HCT116 (cell line): Measurements from ENCODE around the gene NR4A1. TPM values are rescaled to one million over a fixed set of nuclear protein-coding genes. Genes with fewer than 3 reads are reported as not detected.

Experiments used
- ATAC-seq: fragments of 200-7000 bp; cut with Tn5 transposase; 2 replicates; pipeline ENCODE4 v1.9.1; 2020; ENCODE audit warnings: mild to moderate bottlenecking, moderate library complexity
- BruUV-seq: library from RNA; stranded (reverse); fragments of 400-500 nt; replicated peaks from 2 replicates; lab custom pipeline; 2021; lab: Mats Ljungman, UMichigan
- CTCF ChIA-PET: fragments of 300-600 bp; sonication (Branson Sonifier 250); formaldehyde crosslinking; loops from one replicate; lab custom pipeline; 2021; ENCODE audit warnings: antibody characterized with exemption; lab: Charles Lee
- POLR2A ChIA-PET: fragments of 300-600, 350-600 bp; sonication (Branson Sonifier 250); formaldehyde crosslinking; loops from one replicate; lab custom pipeline; 2021; ENCODE audit warnings: antibody characterized with exemption; lab: Charles Lee
- RAD21 ChIA-PET, 2 experiments: fragments of 300-600 bp; sonication (Branson Sonifier 250); formaldehyde crosslinking; loops; one replicate each; lab custom pipeline; 2023; ENCODE audit warnings: low total read pairs in 2 of 2; ENCODE audit not compliant: uncharacterized antibody in 2 of 2, unreplicated experiment in 2 of 2, low non-redundant PET in 1 of 2; lab: Charles Lee
- DNase-seq: peaks from one replicate; pipeline ENCODE4 v3.0.0-alpha.2; 2010; ENCODE audit warnings: low read depth, low spot score
- H2AFZ ChIP-seq: fragments of 200-600 bp; shearing (Covaris generic), sonication (generic); 2 replicates; pipeline ENCODE4 v1.6.1; 2017; ENCODE audit warnings: low read depth, mixed run types, mixed read lengths, antibody characterized with exemption, low read length; ENCODE audit not compliant: poor library complexity, severe bottlenecking
- H3K27ac ChIP-seq: 2 replicates; pipeline ENCODE4 v1.5.1; 2012; ENCODE audit warnings: low read depth, low read length
- H3K27me3 ChIP-seq: fragments of 200-600 bp; sonication (generic); 2 replicates; pipeline ENCODE4 v1.6.1; 2016; ENCODE audit warnings: mixed run types, low read length, mixed read lengths; ENCODE audit not compliant: insufficient read depth
- H3K36me3 ChIP-seq, 2 experiments: fragments of 200-500 bp in 1 of 2; fragments of 200-600 bp in 1 of 2; sonication (Bioruptor generic) in 1 of 2; sonication (generic) in 1 of 2; 2 replicates each; pipeline versions ENCODE4 v1.5.1 to v1.6.1; 2014 to 2016; ENCODE audit warnings: low read length in 2 of 2, inconsistent platforms in 1 of 2, mixed read lengths in 1 of 2, mixed run types in 1 of 2; ENCODE audit not compliant: insufficient read depth in 2 of 2, control insufficient read depth in 1 of 2
- H3K4me1 ChIP-seq, 2 experiments: fragments of 200-600 bp in 1 of 2; sonication (generic) in 1 of 2; 2 replicates each; pipeline versions ENCODE4 v1.5.1 to v1.6.1; 2012 to 2017; ENCODE audit warnings: low read length in 2 of 2, inconsistent platforms in 1 of 2, mild to moderate bottlenecking in 1 of 2, mixed read lengths in 1 of 2, mixed run types in 1 of 2, moderate library complexity in 1 of 2; ENCODE audit not compliant: insufficient read depth in 2 of 2, control insufficient read depth in 1 of 2
- H3K4me2 ChIP-seq: fragments of 200-600 bp; sonication (generic); 2 replicates; pipeline ENCODE4 v1.6.1; 2017; ENCODE audit warnings: mixed run types, low read length, mixed read lengths
- H3K4me3 ChIP-seq, 2 experiments: fragments of 200-600 bp in 1 of 2; sonication (generic) in 1 of 2; replicated peaks in 1 of 2; 2 replicates each; pipeline ENCODE4 v1.5.1; 2011 to 2016; ENCODE audit warnings: low read length in 2 of 2, control low read depth in 1 of 2, low read depth in 1 of 2, mild to moderate bottlenecking in 1 of 2, mixed read lengths in 1 of 2, mixed run types in 1 of 2
- H3K79me2 ChIP-seq: fragments of 200-600 bp; sonication (generic); 2 replicates; pipeline ENCODE4 v1.6.1; 2017; ENCODE audit warnings: mild to moderate bottlenecking, mixed run types, low read length, moderate library complexity, mixed read lengths; ENCODE audit not compliant: insufficient read depth
- H3K9ac ChIP-seq: fragments of 200-600 bp; sonication (generic); 2 replicates; pipeline ENCODE4 v1.6.1; 2016; ENCODE audit warnings: low read length, mixed read lengths
- H3K9me2 ChIP-seq: fragments of 200-600 bp; sonication (generic), shearing (Covaris generic); 2 replicates; pipeline ENCODE4 v1.6.1; 2017; ENCODE audit warnings: mixed run types, mild to moderate bottlenecking, moderate library complexity; ENCODE audit not compliant: insufficient read depth
- H3K9me3 ChIP-seq, 2 experiments: fragments of 200-500 bp in 1 of 2; fragments of 200-600 bp in 1 of 2; sonication (Bioruptor generic) in 1 of 2; sonication (generic) in 1 of 2; 2 replicates each; pipeline ENCODE4 v1.6.1; 2014 to 2017; ENCODE audit warnings: low read length in 2 of 2, mixed read lengths in 2 of 2, inconsistent platforms in 1 of 2, low read depth in 1 of 2, mild to moderate bottlenecking in 1 of 2, mixed run types in 1 of 2, moderate library complexity in 1 of 2; ENCODE audit not compliant: control insufficient read depth in 1 of 2, insufficient read depth in 1 of 2
- H4K20me1 ChIP-seq: fragments of 200-600 bp; sonication (generic), shearing (Covaris generic); 2 replicates; pipeline ENCODE4 v1.6.1; 2017; ENCODE audit warnings: mixed run types, mild to moderate bottlenecking, moderate library complexity; ENCODE audit not compliant: insufficient read depth
- CBX3 ChIP-seq: IDR thresholded peaks from 2 replicates; pipeline ENCODE4 v1.6.1; 2012; ENCODE audit warnings: low read depth
- CEBPB ChIP-seq: IDR thresholded peaks from 2 replicates; pipeline ENCODE4 v1.6.1; 2012; ENCODE audit warnings: low read depth
- CTCF ChIP-seq, 3 experiments: fragments of 200-600 bp in 1 of 3; sonication (generic) in 1 of 3; IDR thresholded peaks in 2 of 3; conservative IDR thresholded peaks in 1 of 3; 2 replicates each; pipeline ENCODE4 v1.5.1; 2012 to 2017; ENCODE audit warnings: low read depth in 2 of 3, low read length in 2 of 3, antibody characterized with exemption in 1 of 3, borderline replicate concordance in 1 of 3, control low read depth in 1 of 3, mild to moderate bottlenecking in 1 of 3, mixed read lengths in 1 of 3, mixed run types in 1 of 3, moderate library complexity in 1 of 3; ENCODE audit not compliant: insufficient read depth in 1 of 3
- EZH2 ChIP-seq: fragments of 200-600 bp; sonication (generic); IDR thresholded peaks from 2 replicates; pipeline ENCODE4 v1.6.1; 2017; ENCODE audit warnings: antibody characterized with exemption, mixed run types
- EZH2phosphoT487 ChIP-seq: fragments of 200-600 bp; IDR thresholded peaks from 2 replicates; pipeline ENCODE4 v1.6.1; 2018; ENCODE audit warnings: antibody characterized with exemption, borderline replicate concordance
- JUND ChIP-seq: IDR thresholded peaks from 2 replicates; pipeline ENCODE4 v1.6.1; 2012
- MAX ChIP-seq: IDR thresholded peaks from 2 replicates; pipeline ENCODE4 v1.6.1; 2012
- POLR2AphosphoS5 ChIP-seq: IDR thresholded peaks from 2 replicates; pipeline ENCODE4 v1.6.1; 2011; ENCODE audit warnings: mild to moderate bottlenecking, low read depth, low read length, moderate library complexity
- RAD21 ChIP-seq: IDR thresholded peaks from 2 replicates; pipeline ENCODE4 v1.6.1; 2012; ENCODE audit warnings: low read depth, mild to moderate bottlenecking
- REST ChIP-seq: IDR thresholded peaks from 2 replicates; pipeline ENCODE4 v1.6.1; 2012; ENCODE audit warnings: low read depth
- SP1 ChIP-seq: IDR thresholded peaks from 2 replicates; pipeline ENCODE4 v1.6.1; 2012; ENCODE audit warnings: low read depth
- SRF ChIP-seq: IDR thresholded peaks from 2 replicates; pipeline ENCODE4 v1.6.1; 2012; ENCODE audit warnings: low read depth
- YY1 ChIP-seq: IDR thresholded peaks from 2 replicates; pipeline ENCODE4 v1.6.1; 2011; ENCODE audit warnings: low read length, low read depth, moderate library complexity, mild to moderate bottlenecking; ENCODE audit not compliant: insufficient replicate concordance; ENCODE audit errors: extremely low read depth
- ZBTB33 ChIP-seq: IDR thresholded peaks from 2 replicates; pipeline ENCODE4 v1.6.1; 2011; ENCODE audit warnings: mild to moderate bottlenecking, low read length, moderate library complexity; ENCODE audit not compliant: insufficient replicate concordance; ENCODE audit errors: extremely low read depth
- ZFX ChIP-seq: fragments of 450-650 bp; IDR thresholded peaks from 2 replicates; pipeline ENCODE4 v1.6.1; 2017
- ZNF274 ChIP-seq: fragments of 200-500 bp; sonication (Bioruptor generic); IDR thresholded peaks from 2 replicates; pipeline ENCODE4 v1.6.1; 2014; ENCODE audit warnings: mild to moderate bottlenecking, low read depth, low read length, inconsistent platforms
- intact Hi-C: fragments of 100-400 bp; cut with micrococcal nuclease; formaldehyde crosslinking; loops from 2 replicates; pipeline ENCODE4 v1.10.0; 2022
- total RNA-seq: library from RNA; stranded (reverse); gene quantifications from one replicate; pipeline ENCODE4 v1.2.1, GENCODE V29; 2021; ENCODE audit not compliant: unreplicated experiment

NR4A1 gene
- total RNA-seq, 1 experiment from 2014 or later, result 35.3 TPM

GRCh38 chr12:52007982-52008510, 43.2 kb upstream of the NR4A1 start:
- no peaks in the 10 kb centered on the region for H3K9me3 ChIP-seq
- H3K9ac ChIP-seq, result no peak overlapping the region
- no peak overlapping the region for H3K27ac ChIP-seq
- H3K79me2 ChIP-seq, result no peaks in the 10 kb centered on the region
- H3K4me3 ChIP-seq, result no peak overlapping the region
- intact Hi-C loops, result no loop called here
- no peak for ATAC-seq
- POLR2A ChIA-PET, result no interaction called here
- no peak overlapping the region for H3K4me2 ChIP-seq
- no TSS peak for BruUV-seq
- TF ChIP-seq ZBTB33 (no peak), POLR2AphosphoS5 (no peak), EZH2phosphoT487 (no peak), SRF (no peak), CTCF (IDR thresholded peaks at IDR 0.05 in 2 of 3, conservative IDR thresholded peaks at IDR 0.05 in 1 of 3; ENCODE audit: borderline replicate concordance in 1 of 3, insufficient read depth in 1 of 3, low read depth in 2 of 3, low read length in 2 of 3) (no peak), ZFX (no peak), ZNF274 (no peak), JUND (no peak), MAX (no peak), CEBPB (no peak), CBX3 (no peak), REST (no peak), YY1 (no peak), RAD21 (no peak), SP1 (no peak), EZH2 (no peak)
- peaks cover 0 to 7% of the 10 kb centered on the region in 2 experiments; a peak in 2 of 4 replicates for H3K4me1 ChIP-seq
- no peaks in the 10 kb centered on the region for H4K20me1 ChIP-seq
- CTCF ChIA-PET, result interaction anchor here (1.0 to 5.5 kb wide), 2 partner anchors 12 to 17 kb away, joined by 3 to 137 read pairs; no protein-coding TSS in a partner anchor
- RAD21 ChIA-PET, result no interaction called here
- DNase-seq, result no peak
- no peak overlapping the region for H2AFZ ChIP-seq
- H3K9me2 ChIP-seq, result no peaks in the 10 kb centered on the region
- H3K36me3 ChIP-seq, result no peaks in the 10 kb centered on the region
- no peaks in the 10 kb centered on the region for H3K27me3 ChIP-seq
